ENCODE results near the gene CELF6.

- TF ChIP-seq, protein P1, sequence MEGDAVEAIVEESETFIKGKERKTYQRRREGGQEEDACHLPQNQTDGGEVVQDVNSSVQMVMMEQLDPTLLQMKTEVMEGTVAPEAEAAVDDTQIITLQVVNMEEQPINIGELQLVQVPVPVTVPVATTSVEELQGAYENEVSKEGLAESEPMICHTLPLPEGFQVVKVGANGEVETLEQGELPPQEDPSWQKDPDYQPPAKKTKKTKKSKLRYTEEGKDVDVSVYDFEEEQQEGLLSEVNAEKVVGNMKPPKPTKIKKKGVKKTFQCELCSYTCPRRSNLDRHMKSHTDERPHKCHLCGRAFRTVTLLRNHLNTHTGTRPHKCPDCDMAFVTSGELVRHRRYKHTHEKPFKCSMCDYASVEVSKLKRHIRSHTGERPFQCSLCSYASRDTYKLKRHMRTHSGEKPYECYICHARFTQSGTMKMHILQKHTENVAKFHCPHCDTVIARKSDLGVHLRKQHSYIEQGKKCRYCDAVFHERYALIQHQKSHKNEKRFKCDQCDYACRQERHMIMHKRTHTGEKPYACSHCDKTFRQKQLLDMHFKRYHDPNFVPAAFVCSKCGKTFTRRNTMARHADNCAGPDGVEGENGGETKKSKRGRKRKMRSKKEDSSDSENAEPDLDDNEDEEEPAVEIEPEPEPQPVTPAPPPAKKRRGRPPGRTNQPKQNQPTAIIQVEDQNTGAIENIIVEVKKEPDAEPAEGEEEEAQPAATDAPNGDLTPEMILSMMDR (IDR thresholded peaks at IDR 0.05) = no peak
- no peak for TF ChIP-seq POLR2A (IDR thresholded peaks at IDR 0.05)
These were observed 21.4 kb upstream of the CELF6 start for GRCh38 chr15:72341361-72341760.
